Measurements from ENCODE around the gene TK1.
"Not testable (repeated sequence)": the region's sequence is repeated elsewhere in the genome, so short reads cannot be mapped to it uniquely, and the experiment has no call there.

The TK1 gene, protein sequence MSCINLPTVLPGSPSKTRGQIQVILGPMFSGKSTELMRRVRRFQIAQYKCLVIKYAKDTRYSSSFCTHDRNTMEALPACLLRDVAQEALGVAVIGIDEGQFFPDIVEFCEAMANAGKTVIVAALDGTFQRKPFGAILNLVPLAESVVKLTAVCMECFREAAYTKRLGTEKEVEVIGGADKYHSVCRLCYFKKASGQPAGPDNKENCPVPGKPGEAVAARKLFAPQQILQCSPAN

DNA sequence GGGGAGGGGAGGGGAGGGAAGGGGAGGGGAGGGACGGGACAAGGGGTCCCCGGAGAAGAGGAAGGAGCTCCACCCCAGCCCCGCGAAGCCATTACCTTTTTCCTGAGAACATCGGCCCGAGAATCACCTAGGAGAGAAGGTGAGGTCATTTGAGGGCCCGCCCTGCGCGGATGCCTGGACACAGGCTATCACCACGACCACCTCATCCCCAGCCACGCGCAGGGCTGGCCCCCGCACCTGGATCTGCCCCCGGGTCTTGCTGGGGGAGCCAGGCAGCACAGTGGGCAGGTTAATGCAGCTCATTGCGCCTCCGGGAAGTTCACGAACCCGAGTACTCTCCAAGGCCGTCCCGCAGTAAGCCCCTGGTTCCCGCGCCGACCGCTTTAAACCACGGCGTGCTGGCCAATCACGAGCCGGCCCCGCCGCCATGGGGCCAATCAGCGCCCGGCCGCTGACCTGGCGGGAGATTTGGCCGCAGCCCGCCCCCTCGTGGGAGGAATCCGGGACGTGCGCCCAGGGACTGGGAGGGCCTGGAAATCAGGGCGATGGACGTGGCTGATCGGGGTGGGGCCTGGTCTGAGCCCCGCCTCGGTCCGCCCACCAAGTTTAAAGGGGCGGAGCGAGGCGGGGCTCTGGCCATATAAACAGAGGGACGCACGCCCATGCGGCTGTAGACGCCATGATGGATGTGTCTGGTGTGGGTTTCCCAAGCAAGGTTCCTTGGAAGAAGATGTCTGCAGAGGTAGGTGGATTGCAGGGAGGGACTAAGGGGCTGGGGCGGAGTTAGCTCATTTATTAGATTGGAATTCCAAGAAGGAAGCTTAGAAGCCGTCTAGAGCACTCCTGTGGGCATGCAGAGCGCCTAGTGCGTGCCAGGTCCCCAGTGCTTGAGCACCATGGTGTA lies at the start of gene TK1, which contains the start of gene AFMID:
Gene TK1, minus strand, starts transcription at position 361 of the 904 bp plus-strand sequence. Its CDS starts 58 bp downstream, at position 303.
Gene AFMID, plus strand, starts transcription at position 671 of the 904 bp plus-strand sequence. Its CDS starts 9 bp downstream, at position 680.
- DNase-seq, result peak; percentile 99

GRCh38 chr17:78235885-78236284 lies 49.0 kb upstream of the TK1 start:
- no peak for DNase-seq

- not testable (repeated sequence) for DNase-seq
Measured at GRCh38 chr17:78235022-78235421, 48.2 kb upstream of the TK1 start.

GRCh38 chr17:78234261-78234865 lies 47.5 kb upstream of the TK1 start:
- no peak for DNase-seq

GRCh38 chr17:78233678-78234077 lies 46.8 kb upstream of the TK1 start:
- no peak for DNase-seq

DNA sequence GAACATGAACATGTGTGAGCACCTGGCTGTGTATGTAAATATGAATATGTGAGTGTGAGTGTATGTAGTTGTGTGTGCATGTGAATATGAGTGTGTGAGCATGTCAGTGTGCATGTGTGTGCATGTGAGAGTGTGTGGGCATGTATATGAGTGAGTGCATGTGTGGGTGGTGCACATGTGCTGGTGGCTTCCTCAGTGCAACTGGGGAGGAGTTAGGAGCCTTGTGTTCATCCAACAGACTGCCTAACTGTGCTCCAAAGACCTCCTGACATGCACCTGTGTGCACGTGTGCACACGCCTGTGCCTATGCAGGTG lies 46.0 kb upstream of the TK1 start:
- no peak for DNase-seq

GRCh38 chr17:78231991-78232858 lies 45.4 kb upstream of the TK1 start:
- DNase-seq, result no peak

DNA sequence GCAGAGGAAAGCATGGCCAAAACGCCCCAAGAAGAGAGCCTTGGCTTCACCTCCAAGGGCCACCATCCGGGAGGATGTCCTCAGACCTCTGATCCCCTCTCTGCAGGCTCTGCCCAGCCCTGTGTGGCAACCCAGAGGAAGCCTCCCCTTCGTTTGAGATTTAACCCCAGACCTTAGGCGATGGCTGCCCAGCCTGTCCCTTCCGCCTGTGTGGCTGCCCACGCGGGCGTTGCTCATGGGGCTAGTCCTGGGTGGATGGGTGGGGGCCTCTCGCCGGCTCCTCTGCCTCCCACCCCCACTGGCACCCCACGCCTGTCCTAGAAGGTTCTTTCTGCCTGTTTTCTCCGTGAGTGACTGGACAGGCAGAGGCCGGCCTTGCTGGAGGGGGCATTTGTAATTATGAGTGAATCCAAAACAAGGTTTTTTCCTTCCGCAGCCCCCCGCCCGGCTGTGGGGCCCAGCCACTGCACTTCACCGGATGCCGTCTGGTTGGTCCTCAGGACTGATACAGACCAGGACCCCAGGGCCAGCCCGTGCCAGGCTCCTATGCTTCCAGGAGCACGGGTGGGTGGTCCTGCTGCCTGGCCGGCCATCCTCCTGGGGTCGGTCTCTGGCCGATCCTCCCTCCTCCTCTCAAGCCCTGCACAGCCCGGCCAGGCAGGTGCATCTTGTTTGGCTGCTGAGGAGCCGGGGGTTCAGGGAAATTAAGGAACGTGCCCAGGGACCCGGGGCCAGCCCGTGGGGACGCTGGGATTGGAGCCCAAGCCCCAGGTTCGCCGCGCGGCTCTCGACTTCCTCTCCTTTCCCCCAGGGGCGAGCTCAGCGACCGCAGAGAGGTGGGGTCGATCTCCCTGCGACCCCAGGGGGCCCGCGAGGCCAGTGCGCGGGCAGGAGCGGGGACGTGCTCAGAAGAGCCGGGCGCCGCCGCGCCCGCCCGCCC lies 44.4 kb upstream of the TK1 start, which contains the start of gene TMEM235:
Gene TMEM235, plus strand, starts transcription at position 636 of the 940 bp plus-strand sequence. CDS start 393 bp downstream, outside the sequence.
- no peak for DNase-seq

GRCh38 chr17:78230252-78230962 lies 43.6 kb upstream of the TK1 start:
- DNase-seq, result no peak

GRCh38 chr17:78228176-78228575 lies 41.3 kb upstream of the TK1 start:
- no peak for DNase-seq

- no peak for DNase-seq
Measured at GRCh38 chr17:78227455-78227916, 40.6 kb upstream of the TK1 start.

DNA sequence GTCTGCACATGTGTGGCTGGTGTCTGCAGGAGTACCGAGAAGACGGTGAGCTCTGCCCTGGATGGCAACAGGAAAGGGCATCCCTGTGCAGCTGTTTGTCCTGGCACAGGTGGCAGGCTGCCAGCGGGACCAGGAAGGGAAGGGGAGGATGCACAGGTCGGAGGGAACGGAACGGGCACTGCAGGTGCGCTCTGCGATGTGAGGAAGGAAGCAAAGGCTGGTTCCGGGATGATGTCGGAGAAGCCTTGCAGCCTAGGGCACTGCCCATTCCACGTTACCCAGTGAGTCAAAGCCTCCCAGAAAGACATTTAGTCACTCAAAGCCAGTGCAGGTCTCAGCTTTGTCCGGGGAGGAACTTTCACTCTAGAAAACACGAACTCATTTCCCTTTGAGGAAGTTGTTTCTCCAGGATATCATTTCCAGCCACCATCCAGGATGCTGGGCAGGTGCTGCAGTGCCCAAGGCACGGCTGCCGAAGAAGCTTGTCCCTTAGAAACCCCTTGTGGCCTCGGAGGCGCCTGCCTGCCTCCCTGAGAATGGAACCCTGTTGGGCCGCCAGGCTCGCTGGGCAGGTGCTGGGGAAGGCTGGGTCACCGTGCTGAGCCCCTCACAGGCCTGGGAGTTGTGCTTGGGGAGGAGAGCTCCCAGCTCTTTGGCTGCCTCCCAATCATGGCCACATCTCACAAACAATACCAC lies 40.1 kb upstream of the TK1 start:
- no peak for DNase-seq

GRCh38 chr17:78226055-78226758 lies 39.4 kb upstream of the TK1 start:
- DNase-seq, result no peak

DNA sequence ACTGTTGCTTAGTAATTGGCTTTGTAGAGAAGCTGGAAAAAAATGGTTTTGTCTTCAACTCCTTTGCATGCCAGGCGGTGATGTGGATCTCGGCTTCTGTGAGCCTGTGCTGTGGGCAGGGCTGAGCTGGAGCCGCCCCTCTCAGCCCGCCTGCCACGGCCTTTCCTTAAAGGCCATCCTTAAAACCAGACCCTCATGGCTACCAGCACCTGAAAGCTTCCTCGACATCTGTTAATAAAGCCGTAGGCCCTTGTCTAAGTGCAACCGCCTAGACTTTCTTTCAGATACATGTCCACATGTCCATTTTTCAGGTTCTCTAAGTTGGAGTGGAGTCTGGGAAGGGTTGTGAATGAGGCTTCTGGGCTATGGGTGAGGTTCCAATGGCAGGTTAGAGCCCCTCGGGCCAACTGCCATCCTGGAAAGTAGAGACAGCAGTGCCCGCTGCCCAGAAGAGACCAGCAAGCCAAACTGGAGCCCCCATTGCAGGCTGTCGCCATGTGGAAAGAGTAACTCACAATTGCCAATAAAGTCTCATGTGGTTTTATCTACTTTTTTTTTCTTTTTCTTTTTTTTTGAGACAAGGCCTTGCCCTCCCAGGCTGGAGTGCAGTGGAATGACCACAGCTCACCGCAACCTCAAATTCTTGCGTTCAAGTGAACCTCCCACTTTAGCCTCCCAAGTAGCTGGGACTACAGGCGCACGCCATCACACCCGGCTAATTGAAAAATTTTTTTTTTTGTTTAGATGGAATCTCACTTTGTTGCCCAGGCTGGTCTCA lies 38.4 kb upstream of the TK1 start:
- no peak for DNase-seq

DNA sequence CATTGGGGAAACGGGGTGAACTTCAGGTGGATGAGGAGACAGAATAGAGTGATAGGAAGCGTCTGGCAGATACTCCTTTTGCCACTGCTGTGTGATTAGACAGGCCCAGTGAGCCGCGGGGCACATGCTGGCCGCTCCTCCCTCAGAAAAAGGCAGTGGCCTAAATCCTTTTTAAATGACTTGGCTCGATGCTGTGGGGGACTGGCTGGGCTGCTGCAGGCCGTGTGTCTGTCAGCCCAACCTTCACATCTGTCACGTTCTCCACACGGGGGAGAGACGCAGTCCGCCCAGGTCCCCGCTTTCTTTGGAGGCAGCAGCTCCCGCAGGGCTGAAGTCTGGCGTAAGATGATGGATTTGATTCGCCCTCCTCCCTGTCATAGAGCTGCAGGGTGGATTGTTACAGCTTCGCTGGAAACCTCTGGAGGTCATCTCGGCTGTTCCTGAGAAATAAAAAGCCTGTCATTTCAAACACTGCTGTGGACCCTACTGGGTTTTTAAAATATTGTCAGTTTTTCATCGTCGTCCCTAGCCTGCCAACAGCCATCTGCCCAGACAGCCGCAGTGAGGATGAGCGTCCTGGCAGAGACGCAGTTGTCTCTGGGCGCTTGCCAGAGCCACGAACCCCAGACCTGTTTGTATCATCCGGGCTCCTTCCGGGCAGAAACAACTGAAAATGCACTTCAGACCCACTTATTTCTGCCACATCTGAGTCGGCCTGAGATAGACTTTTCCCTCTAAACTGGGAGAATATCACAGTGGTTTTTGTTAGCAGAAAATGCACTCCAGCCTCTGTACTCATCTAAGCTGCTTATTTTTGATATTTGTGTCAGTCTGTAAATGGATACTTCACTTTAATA lies 37.6 kb upstream of the TK1 start:
- no peak for DNase-seq

DNA sequence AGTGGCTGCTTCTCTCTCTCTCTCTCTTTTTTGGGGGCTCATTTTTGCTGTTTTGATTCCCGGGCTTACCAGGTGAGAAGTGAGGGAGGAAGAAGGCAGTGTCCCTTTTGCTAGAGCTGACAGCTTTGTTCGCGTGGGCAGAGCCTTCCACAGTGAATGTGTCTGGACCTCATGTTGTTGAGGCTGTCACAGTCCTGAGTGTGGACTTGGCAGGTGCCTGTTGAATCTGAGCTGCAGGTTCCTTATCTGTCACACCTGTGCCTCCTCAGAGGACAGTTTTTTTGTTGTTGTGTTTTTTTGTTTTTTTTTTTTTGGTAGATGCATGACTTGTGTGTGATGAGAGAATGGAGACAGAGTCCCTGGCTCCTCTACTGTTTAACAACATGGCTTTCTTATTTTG lies 36.9 kb upstream of the TK1 start:
- DNase-seq, result no peak

DNA sequence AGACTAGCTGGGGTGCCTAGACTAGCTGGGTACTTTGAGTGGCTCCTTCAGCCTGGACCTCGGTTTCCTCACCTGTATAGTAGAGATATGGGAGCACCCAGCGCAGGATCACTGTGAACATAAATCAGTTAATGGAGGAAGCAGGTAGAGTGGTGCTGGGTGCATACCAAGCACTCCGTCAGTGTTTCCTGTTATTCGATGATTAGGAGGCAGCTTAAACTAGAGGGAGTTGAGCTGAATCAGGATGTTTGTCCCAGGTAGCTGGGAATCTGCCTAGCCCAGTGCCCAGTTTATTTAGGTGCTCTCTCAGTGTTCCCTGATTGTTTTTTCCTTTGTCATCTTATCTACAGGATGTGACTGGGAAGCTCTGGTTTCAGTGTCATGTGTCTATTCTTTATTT lies 36.2 kb upstream of the TK1 start:
- DNase-seq, result no peak
